Measurements from ENCODE around the gene RBM20. TPM values are rescaled to one million over a fixed set of nuclear protein-coding genes. Genes with fewer than 3 reads are reported as not detected.

Gene RBM20
- total and polyA plus RNA-seq, 2 of the 4 experiments (the other 2 are of a cell fraction) = under 0.01 to 0.15 TPM

DNA sequence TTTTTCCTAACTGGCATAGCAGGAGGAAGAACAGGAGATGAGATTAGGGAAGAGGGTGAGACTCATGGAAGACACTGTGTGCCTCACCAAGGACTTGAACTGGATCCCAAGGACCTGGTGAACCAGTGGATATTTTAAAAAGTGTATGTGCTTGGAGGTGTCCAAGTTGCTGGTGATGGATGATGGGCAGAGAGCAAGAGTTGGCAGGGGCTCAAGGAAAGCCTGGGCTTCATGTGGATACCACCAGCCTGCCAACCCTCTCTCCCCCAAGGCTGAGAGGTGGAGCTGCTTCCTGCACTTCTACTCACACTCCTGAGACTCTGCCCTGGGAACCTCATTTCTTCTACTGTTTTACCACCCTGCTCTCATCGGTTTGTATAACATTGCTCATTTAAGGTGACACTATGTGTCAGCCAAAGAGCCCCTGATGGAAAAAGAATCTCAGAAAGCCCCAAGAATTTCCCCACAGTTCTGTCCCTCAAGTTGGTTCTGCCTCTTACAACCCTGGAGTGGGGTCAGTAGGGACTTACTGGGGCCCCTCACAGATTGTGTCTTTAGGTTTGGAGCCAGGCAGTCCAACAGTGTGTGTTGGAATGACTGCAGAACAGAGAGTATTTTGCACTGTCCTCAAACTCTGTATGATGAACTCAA, 171.3 kb downstream of the RBM20 start:
- no peak overlapping the region for H4K8ac ChIP-seq (ENCODE audit: low read depth in 2 of 2, low read length in 2 of 2)
- H2BK20ac ChIP-seq (ENCODE audit: low read depth, low read length) = no peak overlapping the region
- no peak overlapping the region for H2BK5ac ChIP-seq (ENCODE audit: low read depth, low read length, poor library complexity, severe bottlenecking)
- H3K23ac ChIP-seq (ENCODE audit: low read depth, low read length) = no peak overlapping the region
- ChIA-PET CTCF (no interaction called here), POLR2A (ENCODE audit: unreplicated experiment) (no interaction called here)
- no peaks in the 10 kb centered on the region; the same call in 1 of the 2 replicates for H3K4me1 ChIP-seq (ENCODE audit: control insufficient read depth, insufficient read depth, low read length)
- no peak overlapping the region for H2BK120ac ChIP-seq (ENCODE audit: low read depth, low read length)
- no peak overlapping the region for H2AK5ac ChIP-seq (ENCODE audit: low read depth, low read length)
- H3K4me2 ChIP-seq (ENCODE audit: low read depth, low read length) = no peak overlapping the region
- no peak overlapping the region for H3K14ac ChIP-seq (replicated peaks; ENCODE audit: low read depth, low read length)
- H3K9me1 ChIP-seq (ENCODE audit: insufficient read depth, low read length) = no peaks in the 10 kb centered on the region
- no peaks in the 10 kb centered on the region for H3K36me3 ChIP-seq (ENCODE audit: control insufficient read depth, insufficient read depth, low read length)
- no peaks in the 10 kb centered on the region for H3K9me3 ChIP-seq (ENCODE audit: control insufficient read depth, insufficient read depth, low read length)
- H4K20me1 ChIP-seq (ENCODE audit: insufficient read depth, low read length) = no peaks in the 10 kb centered on the region
- ATAC-seq (ENCODE audit: low read depth) (no peak), DNase-seq (no peak)
- intact Hi-C loops (cut with micrococcal nuclease) = no loop called here
- TF ChIP-seq ELK1 (IDR thresholded peaks at IDR 0.05; ENCODE audit: borderline replicate concordance, low read depth, low read length) (no peak), CHD1 (IDR thresholded peaks at IDR 0.05; ENCODE audit: low read depth, low read length) (no peak), USF2 (IDR thresholded peaks at IDR 0.05; ENCODE audit: low read depth, low read length) (no peak), SMC3 (IDR thresholded peaks at IDR 0.05; ENCODE audit: low read depth, low read length) (no peak), MXI1 (IDR thresholded peaks at IDR 0.05; ENCODE audit: borderline replicate concordance, low read depth, low read length) (no peak), NFE2L2 (IDR thresholded peaks at IDR 0.05; ENCODE audit: low read depth, low read length) (no peak), CEBPB (IDR thresholded peaks at IDR 0.05; ENCODE audit: low read depth, low read length) (no peak)
- no TSS peak for BruUV-seq (replicated peaks)
- 17% methylated on average over 1 of the region's 1 CpG; no CpG with 5 or more reads in 1 of the 2 experiments for WGBS, 2 experiments (ENCODE audit: extremely low coverage in 2 of 2, insufficient read length in 1 of 2)
- no peak overlapping the region for H3K4ac ChIP-seq (ENCODE audit: low read depth, low read length)
- in situ Hi-C loops (cut with MboI; ENCODE audit: low sequenced_read_pairs) = no loop called here
- no peak overlapping the region for H3K18ac ChIP-seq (ENCODE audit: low read depth, low read length)
- no peak overlapping the region for H4K91ac ChIP-seq (ENCODE audit: insufficient read depth, low read depth, low read length)
- H3K79me1 ChIP-seq (ENCODE audit: low read depth in 1 of 2, low read length in 2 of 2) = no peaks in the 10 kb centered on the region
- no peak overlapping the region for H4K5ac ChIP-seq (ENCODE audit: low read depth, low read length)
- H3K4me3 ChIP-seq (ENCODE audit: insufficient read depth, low read depth, low read length) = no peak overlapping the region
- no peak overlapping the region for H3K27ac ChIP-seq (ENCODE audit: insufficient read depth, low read length)
- no peak overlapping the region for H3K9ac ChIP-seq (ENCODE audit: low read depth, low read length)
- H2AFZ ChIP-seq (replicated peaks; ENCODE audit: low read length, poor library complexity) = no peak overlapping the region
- H3K56ac ChIP-seq (ENCODE audit: extremely low read depth, insufficient read depth, low read length) = no peak overlapping the region
- H2AK9ac ChIP-seq (replicated peaks; ENCODE audit: low read depth, low read length, poor library complexity) = no peak overlapping the region
- peaks cover 9% of the 10 kb centered on the region for H3K27me3 ChIP-seq (ENCODE audit: control insufficient read depth, insufficient read depth, low read length)
- dilution Hi-C loops (cut with HindIII; ENCODE audit: low sequenced_read_pairs, unreplicated experiment) = no loop called here
- no peak overlapping the region for H2BK15ac ChIP-seq (ENCODE audit: low read depth, low read length)
